WTC11 (cell line): ENCODE data around the gene PEX10. TPM values are rescaled to one million over a fixed set of nuclear protein-coding genes. Genes with fewer than 3 reads are reported as not detected.

Experiments
- ATAC-seq: fragments of 200-7000 bp; cut with Tn5 transposase; 2 replicates; pipeline ENCODE4 v1.10.0; 2021; ENCODE audit warnings: mild to moderate bottlenecking, moderate library complexity
- CTCF ChIA-PET: fragments of 300-600 bp; sonication (Branson Sonifier 250); formaldehyde crosslinking; loops from one replicate; lab custom pipeline; 2021; ENCODE audit warnings: antibody characterized with exemption; lab: Charles Lee
- POLR2A ChIA-PET: fragments of 350-600 bp; sonication (Branson Sonifier 250); formaldehyde crosslinking; loops from one replicate; lab custom pipeline; 2021; ENCODE audit warnings: antibody characterized with exemption; lab: Charles Lee
- DNase-seq: peaks from one replicate; pipeline ENCODE4 v3.0.0; 2021; ENCODE audit warnings: low spot score
- H3K27ac Mint-ChIP-seq: 2 replicates; pipeline ENCODE4 v1.8.0; 2021; ENCODE audit warnings: mixed read lengths
- H3K27me3 Mint-ChIP-seq: 2 replicates; pipeline ENCODE4 v1.8.0; 2021; ENCODE audit warnings: low read depth, mild to moderate bottlenecking, moderate library complexity, mixed read lengths
- H3K36me3 Mint-ChIP-seq: 2 replicates; pipeline ENCODE4 v1.8.0; 2021; ENCODE audit warnings: mixed read lengths
- H3K4me1 Mint-ChIP-seq: 2 replicates; pipeline ENCODE4 v1.8.0; 2022; ENCODE audit warnings: mixed read lengths
- H3K4me3 Mint-ChIP-seq: 2 replicates; pipeline ENCODE4 v1.8.0; 2021; ENCODE audit warnings: mild to moderate bottlenecking, moderate library complexity, mixed read lengths
- H3K9me3 Mint-ChIP-seq: 2 replicates; pipeline ENCODE4 v1.8.0; 2021; ENCODE audit warnings: mixed read lengths
- ERG ChIP-seq: fragments of 250-450 bp; sonication (Bioruptor Pico); IDR thresholded peaks from 2 replicates; pipeline ENCODE4 v1.8.0; 2021; ENCODE audit warnings: mild to moderate bottlenecking
- FOXP1 ChIP-seq: sonication (generic); formaldehyde crosslinking; IDR thresholded peaks from 2 replicates; pipeline ENCODE4 v1.8.0; 2022; ENCODE audit warnings: missing genetic modification reagents, mild to moderate bottlenecking, moderate library complexity, borderline replicate concordance
- IRF1 ChIP-seq: sonication (generic); formaldehyde crosslinking; IDR thresholded peaks from 2 replicates; pipeline ENCODE4 v1.8.0; 2023; ENCODE audit warnings: missing genetic modification reagents
- MLX ChIP-seq: sonication (generic); formaldehyde crosslinking; IDR thresholded peaks from 2 replicates; pipeline ENCODE4 v1.8.1; 2023; ENCODE audit warnings: mild to moderate bottlenecking, missing genetic modification reagents, moderate library complexity
- NFATC4 ChIP-seq: fragments of 250-450 bp; sonication (Bioruptor Pico); IDR thresholded peaks from 2 replicates; pipeline ENCODE4 v1.9.0; 2021; ENCODE audit warnings: mild to moderate bottlenecking
- NFYB ChIP-seq: sonication (generic); formaldehyde crosslinking; conservative IDR thresholded peaks from 2 replicates; pipeline ENCODE4 v1.8.0; 2022; ENCODE audit warnings: low read depth, missing genetic modification reagents
- NR1H2 ChIP-seq: sonication (generic); formaldehyde crosslinking; IDR thresholded peaks from 2 replicates; pipeline ENCODE4 v1.9.0; 2021; ENCODE audit warnings: mild to moderate bottlenecking, moderate library complexity, missing genetic modification reagents
- NR2C2 ChIP-seq: sonication (generic); formaldehyde crosslinking; IDR thresholded peaks from 2 replicates; pipeline ENCODE4 v1.8.0; 2022; ENCODE audit warnings: mild to moderate bottlenecking, missing genetic modification reagents
- PREB ChIP-seq: sonication (generic); formaldehyde crosslinking; IDR thresholded peaks from 2 replicates; pipeline ENCODE4 v1.8.1; 2022; ENCODE audit warnings: mild to moderate bottlenecking, missing genetic modification reagents, moderate library complexity, borderline replicate concordance
- SMAD3 ChIP-seq: sonication (generic); formaldehyde crosslinking; IDR thresholded peaks from 2 replicates; pipeline ENCODE4 v1.8.0; 2022; ENCODE audit warnings: missing genetic modification reagents, mild to moderate bottlenecking, borderline replicate concordance
- USF2 ChIP-seq: sonication (generic); formaldehyde crosslinking; IDR thresholded peaks from 2 replicates; pipeline ENCODE4 v1.8.1; 2023; ENCODE audit warnings: mild to moderate bottlenecking, missing genetic modification reagents, moderate library complexity
- ZNF121 ChIP-seq: sonication (generic); formaldehyde crosslinking; IDR thresholded peaks from 2 replicates; pipeline ENCODE4 v1.8.0; 2023; ENCODE audit warnings: missing genetic modification reagents
- ZNF263 ChIP-seq: sonication (generic); formaldehyde crosslinking; IDR thresholded peaks from 2 replicates; pipeline ENCODE4 v1.8.1; 2022; ENCODE audit warnings: low read depth, mild to moderate bottlenecking, moderate library complexity, missing genetic modification reagents
- ZNF396 ChIP-seq: fragments of 250-450 bp; sonication (Bioruptor Pico); IDR thresholded peaks from 2 replicates; pipeline ENCODE4 v1.8.0; 2021; ENCODE audit warnings: mild to moderate bottlenecking, moderate library complexity, borderline replicate concordance
- ZNF425 ChIP-seq: fragments of 250-450 bp; sonication (Bioruptor Pico); conservative IDR thresholded peaks from 2 replicates; pipeline ENCODE4 v1.9.0; 2021; ENCODE audit warnings: mild to moderate bottlenecking
- ZNF671 ChIP-seq: fragments of 250-450 bp; sonication (Bioruptor Pico); IDR thresholded peaks from 2 replicates; pipeline ENCODE4 v1.8.0; 2021; ENCODE audit warnings: mild to moderate bottlenecking
- total RNA-seq: library from RNA; stranded (reverse); gene quantifications from 3 replicates; pipeline ENCODE4 v1.2.3, GENCODE V29; 2021

The PEX10 gene
- total RNA-seq, 1 experiment from 2014 or later = 29.3 TPM

GRCh38 chr1:2451741-2452140 is 39.4 kb upstream of the PEX10 start (continued):
- TF ChIP-seq USF2 (CRISPR knock-in tag) = no peak
- TF ChIP-seq, all 79 proteins: peak for 0

- ATAC-seq (no peak), DNase-seq (no peak)
- Mint-ChIP-seq H3K27ac (no peak overlapping the region), H3K27me3 (peaks cover 5% of the 10 kb centered on the region), H3K4me3 (no peak overlapping the region), H3K36me3 (no peaks in the 10 kb centered on the region), H3K4me1 (no peaks in the 10 kb centered on the region), H3K9me3 (no peaks in the 10 kb centered on the region)
- TF ChIP-seq ERG (CRISPR knock-in tag) (no peak), PREB (no peak), SMAD3 (no peak), NFYB (CRISPR knock-in tag) (no peak), NR2C2 (CRISPR knock-in tag) (no peak), ZNF671 (CRISPR knock-in tag) (no peak), FOXP1 (CRISPR knock-in tag) (no peak), IRF1 (CRISPR knock-in tag) (no peak), USF2 (CRISPR knock-in tag) (no peak), NFATC4 (CRISPR knock-in tag) (no peak), NR1H2 (CRISPR knock-in tag) (no peak), ZNF263 (no peak), ZNF425 (CRISPR knock-in tag) (no peak), ZNF396 (CRISPR knock-in tag) (no peak), MLX (no peak), ZNF121 (CRISPR knock-in tag) (no peak)
- POLR2A ChIA-PET = no interaction called here
- CTCF ChIA-PET = interaction anchor here (0.5 to 1.0 kb wide), 3 partner anchors 98 to 1506 kb away, joined by 4 to 5 read pairs (median 4); no protein-coding TSS in a partner anchor
Measured at GRCh38 chr1:2449636-2450454, 37.5 kb upstream of the PEX10 start.
